Adrenal gland (tissue), 5 donors: ENCODE measurements around the gene ULBP3.

Experiments used
- POLR2A ChIP-seq, 2 donors: fragments of 450-650 bp; IDR thresholded peaks; one replicate each; pipeline ENCODE4 v1.6.1; 2017; ENCODE audit warnings: antibody characterized with exemption in 2 of 2, mild to moderate bottlenecking in 2 of 2, moderate library complexity in 1 of 2
- TF ChIP-seq, protein P1 (sequence below), 6 experiments: fragments of 450-650 bp in 4 of 6; fragments of 200-600 bp in 2 of 6; sonication (generic) in 1 of 6; IDR thresholded peaks; 1 replicate in 5 of 6; 2 replicates in 1 of 6; pipeline versions ENCODE4 v1.5.1 to v1.8.0; 2016 to 2021; ENCODE audit warnings: antibody characterized with exemption in 6 of 6, mild to moderate bottlenecking in 2 of 6, moderate library complexity in 1 of 6
- donor health status: DM: no; HTN: no; CAD: no.

DNA sequence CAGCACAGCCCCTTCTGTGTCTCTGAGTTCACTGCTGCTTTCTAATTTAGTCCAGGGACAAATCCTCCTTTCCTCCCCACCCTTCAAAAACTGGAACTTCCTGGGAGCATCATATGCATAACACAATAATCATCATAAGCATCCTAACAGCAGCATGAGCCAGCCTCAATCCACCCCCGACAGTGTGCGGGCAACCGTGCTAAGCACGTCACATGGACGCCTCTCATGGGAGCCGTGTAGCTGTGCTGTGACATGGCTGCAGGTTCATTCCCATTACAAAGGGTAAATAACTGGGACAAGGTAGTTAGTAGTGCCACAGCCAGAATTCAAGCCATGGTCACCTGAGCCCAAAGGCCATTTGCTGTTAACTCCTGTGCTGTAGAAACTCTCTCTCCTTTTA lies 24.5 kb upstream of the ULBP3 start:
- TF ChIP-seq, protein P1, sequence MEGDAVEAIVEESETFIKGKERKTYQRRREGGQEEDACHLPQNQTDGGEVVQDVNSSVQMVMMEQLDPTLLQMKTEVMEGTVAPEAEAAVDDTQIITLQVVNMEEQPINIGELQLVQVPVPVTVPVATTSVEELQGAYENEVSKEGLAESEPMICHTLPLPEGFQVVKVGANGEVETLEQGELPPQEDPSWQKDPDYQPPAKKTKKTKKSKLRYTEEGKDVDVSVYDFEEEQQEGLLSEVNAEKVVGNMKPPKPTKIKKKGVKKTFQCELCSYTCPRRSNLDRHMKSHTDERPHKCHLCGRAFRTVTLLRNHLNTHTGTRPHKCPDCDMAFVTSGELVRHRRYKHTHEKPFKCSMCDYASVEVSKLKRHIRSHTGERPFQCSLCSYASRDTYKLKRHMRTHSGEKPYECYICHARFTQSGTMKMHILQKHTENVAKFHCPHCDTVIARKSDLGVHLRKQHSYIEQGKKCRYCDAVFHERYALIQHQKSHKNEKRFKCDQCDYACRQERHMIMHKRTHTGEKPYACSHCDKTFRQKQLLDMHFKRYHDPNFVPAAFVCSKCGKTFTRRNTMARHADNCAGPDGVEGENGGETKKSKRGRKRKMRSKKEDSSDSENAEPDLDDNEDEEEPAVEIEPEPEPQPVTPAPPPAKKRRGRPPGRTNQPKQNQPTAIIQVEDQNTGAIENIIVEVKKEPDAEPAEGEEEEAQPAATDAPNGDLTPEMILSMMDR (IDR thresholded peaks at IDR 0.05): no peak
- TF ChIP-seq POLR2A (IDR thresholded peaks at IDR 0.05): no peak
